22Rv1 (cell line): ENCODE measurements around the gene AIP.

Source experiments
- ZFX ChIP-seq: fragments of 450-650 bp; IDR thresholded peaks from 2 replicates; pipeline ENCODE4 v1.6.1; 2017; ENCODE audit warnings: antibody characterized with exemption, borderline replicate concordance
- TF ChIP-seq, protein P1 (sequence below): fragments of 450-650 bp; IDR thresholded peaks from 2 replicates; pipeline ENCODE4 v1.5.1; 2017; ENCODE audit warnings: mild to moderate bottlenecking

DNA sequence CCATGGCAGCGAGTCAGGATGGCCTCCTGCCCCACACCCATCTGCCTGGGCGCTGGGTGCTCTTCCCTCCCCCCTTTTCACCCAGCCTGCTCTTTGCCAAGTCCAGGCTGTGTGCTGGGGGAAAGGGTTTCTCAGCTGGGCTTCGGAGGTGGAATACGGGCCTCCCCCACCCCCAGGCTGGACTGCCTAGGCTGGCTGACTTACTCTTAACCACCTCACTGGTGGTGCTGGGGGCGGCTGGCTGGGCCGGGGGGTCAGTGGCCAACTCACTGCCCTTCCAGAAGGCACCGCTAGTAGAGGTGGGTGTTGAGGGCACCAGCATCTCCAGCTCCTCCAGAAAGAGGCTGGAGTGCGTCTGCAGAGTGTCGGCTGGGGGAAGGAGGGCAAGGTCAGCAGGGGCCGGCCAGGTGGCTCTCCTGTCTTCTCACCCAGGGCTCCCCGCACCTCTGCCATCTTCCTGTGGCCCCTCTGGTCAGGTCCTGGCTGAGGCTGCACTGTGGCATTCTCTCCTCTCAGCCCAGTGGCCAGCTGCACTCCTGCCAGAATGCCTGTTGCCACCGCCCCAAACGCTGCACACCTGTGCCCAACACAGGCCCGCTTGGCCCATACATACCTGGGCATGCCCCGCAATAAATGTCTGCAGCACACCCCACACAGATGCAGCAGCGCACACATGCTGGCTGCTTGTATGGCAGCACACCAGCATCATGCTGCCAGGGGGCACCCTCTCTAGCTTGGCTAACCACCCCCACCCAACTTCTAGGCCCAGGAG lies 12.6 kb downstream of the AIP start:
- TF ChIP-seq, protein P1, sequence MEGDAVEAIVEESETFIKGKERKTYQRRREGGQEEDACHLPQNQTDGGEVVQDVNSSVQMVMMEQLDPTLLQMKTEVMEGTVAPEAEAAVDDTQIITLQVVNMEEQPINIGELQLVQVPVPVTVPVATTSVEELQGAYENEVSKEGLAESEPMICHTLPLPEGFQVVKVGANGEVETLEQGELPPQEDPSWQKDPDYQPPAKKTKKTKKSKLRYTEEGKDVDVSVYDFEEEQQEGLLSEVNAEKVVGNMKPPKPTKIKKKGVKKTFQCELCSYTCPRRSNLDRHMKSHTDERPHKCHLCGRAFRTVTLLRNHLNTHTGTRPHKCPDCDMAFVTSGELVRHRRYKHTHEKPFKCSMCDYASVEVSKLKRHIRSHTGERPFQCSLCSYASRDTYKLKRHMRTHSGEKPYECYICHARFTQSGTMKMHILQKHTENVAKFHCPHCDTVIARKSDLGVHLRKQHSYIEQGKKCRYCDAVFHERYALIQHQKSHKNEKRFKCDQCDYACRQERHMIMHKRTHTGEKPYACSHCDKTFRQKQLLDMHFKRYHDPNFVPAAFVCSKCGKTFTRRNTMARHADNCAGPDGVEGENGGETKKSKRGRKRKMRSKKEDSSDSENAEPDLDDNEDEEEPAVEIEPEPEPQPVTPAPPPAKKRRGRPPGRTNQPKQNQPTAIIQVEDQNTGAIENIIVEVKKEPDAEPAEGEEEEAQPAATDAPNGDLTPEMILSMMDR: no peak
- no peak for TF ChIP-seq ZFX
